GM18868 (cell line): ENCODE measurements around the gene NIPBL.

Experiments
- ATAC-seq: cut with Tn5 transposase; IDR thresholded peaks from one replicate; pipeline ENCODE4 v1.9.1; 2021; ENCODE audit warnings: mild to moderate bottlenecking, moderate library complexity; ENCODE audit not compliant: unreplicated experiment

NIPBL gene

DNA sequence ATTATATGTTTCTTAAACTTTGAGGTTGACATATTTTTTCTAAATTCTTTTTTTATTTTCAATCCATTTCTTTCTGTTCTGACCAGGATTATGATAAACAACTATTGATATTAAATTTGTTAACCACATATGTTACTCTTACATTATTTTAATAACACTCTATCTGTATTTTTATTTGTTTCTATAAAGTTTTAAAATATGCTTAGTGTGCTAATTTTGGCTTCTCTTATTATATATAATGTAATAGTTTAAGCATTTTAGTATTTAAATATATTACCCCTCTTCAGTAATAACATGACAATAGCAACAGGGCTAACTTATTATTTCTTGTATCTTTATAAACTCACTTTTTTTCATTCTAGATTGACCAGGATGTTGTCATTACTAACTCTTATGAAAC is 137.8 kb downstream of the NIPBL start:
- no peak for ATAC-seq

DNA sequence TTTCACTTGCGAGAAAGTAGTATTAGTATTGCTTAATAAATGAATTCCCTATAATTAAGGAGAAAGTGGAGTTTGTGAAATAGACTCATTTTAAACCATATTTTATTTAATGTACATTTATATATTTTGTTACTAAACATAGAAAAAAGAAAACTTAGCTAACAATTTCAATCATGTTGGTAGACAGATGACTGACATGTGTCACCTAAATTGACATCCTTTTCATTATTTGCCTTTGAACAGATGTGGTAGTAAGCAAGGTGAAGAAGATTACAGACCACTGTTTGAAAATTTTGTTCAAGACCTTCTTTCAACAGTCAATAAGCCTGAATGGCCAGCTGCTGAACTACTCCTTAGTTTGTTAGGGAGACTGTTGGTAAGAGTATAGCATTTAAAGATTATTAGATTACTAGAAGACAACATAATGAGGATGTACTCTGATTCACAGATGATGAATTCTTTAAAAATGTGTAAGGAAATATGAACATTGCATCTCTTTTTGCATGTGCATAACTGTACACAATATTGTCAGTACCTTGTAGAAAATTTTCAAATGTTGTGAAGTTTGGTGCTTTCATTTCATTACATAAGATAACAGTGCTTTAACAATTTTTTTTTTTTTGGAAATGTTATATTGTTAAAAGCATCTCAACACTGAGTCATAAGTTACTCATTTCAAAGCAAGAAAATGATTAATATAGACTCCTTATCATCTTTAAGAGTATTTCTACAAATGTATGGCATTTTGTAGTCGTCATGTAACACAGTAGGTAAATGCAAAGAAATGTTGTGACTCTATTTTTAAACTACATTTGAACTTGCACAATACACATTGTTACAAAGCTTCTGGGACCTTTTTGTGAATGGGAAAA is 139.5 kb downstream of the NIPBL start:
- ATAC-seq: no peak

DNA sequence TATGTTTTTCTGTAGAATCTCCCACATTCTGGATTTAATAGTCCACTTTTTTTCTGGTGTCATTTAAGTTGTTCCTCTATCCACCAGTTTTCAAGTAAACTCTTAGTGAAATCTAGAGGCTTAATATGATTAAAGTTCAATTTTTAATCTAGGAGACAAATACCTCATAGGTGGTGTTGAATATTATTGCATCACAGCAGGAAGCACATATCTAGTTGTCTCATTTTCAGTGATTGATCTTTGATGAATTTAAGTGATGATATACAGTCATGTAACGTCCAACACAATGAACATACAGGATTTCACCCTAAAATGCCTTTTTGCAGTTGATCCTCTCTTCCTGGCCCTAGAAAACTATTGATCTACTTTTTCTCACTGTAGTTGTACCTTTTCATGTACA is 152.3 kb downstream of the NIPBL start:
- ATAC-seq: no peak

DNA sequence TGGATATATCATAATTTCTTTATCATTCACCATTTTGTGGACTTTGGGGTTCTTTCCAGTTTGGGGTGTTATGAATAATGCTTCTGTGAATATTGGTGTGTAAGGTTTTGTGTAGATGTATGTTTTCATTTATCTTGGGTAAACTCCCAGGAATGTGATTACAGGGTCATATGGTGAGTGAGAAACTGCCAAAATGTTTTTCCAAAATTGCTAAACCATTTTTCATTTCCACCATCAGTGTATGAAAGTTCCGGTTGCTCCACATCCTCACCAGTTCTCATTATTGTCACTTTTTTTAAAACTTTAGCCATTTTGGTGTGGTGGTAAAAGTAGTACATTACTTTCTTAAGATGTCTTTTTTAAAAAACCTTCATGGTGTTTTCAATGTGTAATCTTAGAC is 152.9 kb downstream of the NIPBL start:
- ATAC-seq: no peak

DNA sequence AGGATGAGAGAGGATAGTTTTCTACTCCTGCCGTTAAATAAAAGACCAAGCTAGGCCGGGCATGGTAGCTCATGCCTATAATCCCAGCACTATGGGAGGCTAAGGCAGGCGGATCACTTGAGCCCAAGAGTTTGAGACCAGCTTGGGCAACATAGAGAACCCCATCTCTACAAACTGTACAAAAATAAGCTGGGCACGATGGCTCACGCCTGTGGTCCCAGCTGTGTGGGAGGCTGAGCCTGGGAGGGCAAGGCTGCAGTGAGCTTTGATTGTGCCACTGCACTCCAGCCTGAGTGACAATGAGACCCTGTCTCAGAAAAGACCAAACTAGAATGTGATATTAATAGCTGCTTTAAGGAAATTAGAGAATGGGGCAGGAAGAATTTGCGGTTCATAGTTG is 158.4 kb downstream of the NIPBL start:
- no peak for ATAC-seq

DNA sequence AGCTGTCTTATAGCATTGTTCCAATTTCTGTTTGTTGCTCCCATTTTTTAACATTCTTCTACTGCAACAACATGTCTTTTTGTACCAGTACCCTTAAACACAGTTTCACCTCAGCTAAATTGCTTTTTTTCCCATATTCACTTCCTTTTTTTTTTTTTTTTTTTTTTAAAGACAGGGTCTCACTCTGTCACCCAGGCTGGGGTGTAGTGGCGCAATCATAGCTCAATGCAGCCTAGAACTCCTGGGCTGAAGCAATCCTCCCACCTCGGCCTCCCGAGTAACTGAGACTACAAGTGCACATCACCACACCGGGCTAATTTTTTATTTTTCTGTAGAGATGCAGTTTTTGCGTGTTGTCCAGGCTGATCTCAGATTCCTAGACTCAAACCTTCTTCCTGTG is 161.3 kb downstream of the NIPBL start:
- ATAC-seq: no peak

DNA sequence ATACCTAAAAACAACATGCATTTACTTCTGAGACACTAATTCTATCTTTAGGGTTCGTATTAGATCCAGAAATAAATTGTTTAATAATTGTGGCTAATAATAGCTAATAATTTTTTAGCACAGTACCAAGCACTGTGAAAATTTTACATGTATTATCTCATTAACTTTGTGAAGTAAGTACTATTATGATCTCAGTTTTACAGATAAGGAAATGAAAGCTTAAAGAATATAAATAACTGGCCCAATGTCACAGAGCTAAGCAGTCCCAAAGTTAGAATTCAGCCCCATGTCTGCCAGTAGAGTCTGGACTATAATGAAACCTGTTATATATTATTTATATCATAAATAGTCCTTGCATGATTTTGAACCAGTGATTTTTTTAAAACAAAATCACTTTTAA is 163.3 kb downstream of the NIPBL start:
- ATAC-seq: no peak

DNA sequence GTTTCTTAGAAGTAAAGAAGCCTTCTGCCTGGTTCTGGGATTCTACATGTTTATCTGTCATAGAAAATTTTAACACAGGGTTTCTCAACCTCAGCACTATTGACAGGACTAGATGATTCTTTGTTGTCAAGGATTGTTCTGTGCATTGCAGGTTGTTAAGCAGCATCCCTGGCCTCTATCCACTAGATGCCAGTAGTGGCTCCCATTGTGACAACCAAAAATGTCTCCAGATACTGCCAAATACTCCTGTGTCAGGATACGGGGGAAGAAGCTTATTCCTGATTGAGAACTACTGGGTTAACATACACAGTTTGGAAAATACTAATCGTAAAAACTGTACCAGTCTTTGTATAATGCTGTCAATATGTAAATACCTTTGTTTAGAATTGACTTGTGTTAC is 167.1 kb downstream of the NIPBL start:
- no peak for ATAC-seq

DNA sequence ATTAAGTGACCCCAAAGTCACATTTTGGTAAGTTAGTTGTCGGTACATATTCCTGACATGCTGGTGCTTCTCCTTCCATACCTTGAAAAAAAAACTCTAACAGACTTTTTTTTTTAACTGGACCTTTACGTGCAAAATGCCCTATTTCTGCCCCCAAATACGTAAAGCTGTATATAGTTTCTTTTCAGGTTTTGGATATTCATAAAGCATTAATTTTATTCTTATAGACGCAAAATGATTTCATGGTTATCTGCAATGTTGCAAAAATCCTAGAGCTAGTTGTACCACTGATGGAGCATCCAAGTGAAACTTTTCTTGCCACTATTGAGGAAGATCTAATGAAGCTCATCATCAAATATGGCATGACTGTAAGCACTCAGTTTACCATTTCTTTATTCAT is 167.6 kb downstream of the NIPBL start:
- no peak for ATAC-seq

DNA sequence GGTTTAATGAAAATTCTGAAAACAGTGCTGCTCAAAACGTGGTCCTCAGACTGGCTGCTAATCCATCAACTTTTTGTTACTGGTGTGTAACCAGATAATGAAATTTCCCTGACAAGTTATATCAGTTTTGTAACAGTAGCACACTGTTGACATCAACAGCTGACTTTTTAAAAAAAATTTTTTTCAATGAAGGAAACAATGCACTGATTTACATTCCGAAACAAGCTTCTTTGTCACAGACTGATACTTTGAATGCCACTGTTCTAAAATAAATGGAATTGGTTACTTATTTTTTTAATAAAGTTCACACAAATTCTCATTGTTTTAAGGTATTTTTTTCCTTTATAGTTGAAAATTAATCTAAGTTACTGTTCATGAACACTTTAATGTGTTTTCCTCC is 169.1 kb downstream of the NIPBL start:
- no peak for ATAC-seq

DNA sequence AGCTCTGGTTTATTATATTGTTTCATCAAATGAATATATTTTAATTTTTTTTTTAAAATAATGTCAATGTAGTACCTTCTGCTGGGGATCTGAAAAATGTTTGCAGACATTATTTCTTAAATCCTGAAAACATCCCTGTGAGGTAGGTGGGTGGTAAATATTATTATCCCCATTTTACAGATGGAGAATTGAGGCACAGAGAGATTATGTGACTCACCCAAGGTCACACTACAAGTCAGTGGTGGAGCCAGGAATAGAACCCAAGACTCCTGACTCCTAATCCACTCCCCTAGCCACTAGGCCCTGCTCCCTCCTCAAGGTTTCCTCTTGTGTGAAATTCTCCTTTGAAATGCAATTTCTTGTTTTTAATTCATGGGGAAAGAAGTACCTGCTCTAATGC is 171.4 kb downstream of the NIPBL start:
- no peak for ATAC-seq

DNA sequence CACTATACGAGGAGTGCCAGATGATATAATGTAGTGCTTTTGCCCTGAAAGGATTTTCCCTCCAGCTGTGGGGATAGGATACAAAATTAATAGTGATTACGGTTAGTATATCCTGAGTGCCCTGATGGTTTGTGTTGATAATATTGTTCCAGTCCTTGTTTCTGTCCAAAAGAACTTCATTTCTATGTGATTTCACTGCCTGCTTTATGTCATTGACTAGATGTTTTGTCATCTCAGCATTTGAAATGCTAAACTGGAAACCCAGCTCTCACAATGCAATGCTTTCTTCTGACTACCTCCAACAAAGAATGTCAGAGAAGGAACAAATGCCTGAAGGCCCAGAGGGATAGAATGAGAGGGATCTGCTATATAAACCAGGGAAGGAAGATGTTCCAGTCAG is 177.8 kb downstream of the NIPBL start:
- no peak for ATAC-seq

DNA sequence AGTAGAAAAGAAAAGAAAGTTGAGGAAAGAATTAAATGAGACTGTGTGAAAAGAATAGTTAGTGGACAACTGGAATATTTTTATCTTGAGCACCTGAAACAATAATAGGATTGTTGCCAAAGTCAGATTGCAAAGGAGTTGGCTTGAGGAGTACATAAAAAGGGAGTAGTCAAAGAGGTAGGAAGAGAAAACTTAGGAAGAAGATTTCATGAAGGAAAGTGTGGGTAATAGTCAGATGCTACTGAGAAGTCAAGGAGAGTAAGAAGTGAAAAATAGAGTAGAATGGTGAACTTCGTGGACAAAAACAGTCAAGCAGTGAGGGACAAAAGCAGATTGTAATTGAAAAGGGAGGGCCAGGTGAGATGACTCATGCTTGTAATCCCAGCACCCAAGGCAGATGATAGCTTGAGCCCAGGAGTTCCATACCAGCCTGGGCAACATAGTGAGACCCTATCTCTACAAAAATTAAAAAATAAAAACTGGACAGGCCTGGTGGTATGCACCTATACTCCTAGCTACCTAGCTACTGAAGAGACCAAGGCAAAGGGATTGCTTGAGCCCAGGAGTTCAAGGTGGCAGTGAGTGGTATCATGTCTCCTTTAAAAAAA is 178.9 kb downstream of the NIPBL start:
- ATAC-seq: no peak

DNA sequence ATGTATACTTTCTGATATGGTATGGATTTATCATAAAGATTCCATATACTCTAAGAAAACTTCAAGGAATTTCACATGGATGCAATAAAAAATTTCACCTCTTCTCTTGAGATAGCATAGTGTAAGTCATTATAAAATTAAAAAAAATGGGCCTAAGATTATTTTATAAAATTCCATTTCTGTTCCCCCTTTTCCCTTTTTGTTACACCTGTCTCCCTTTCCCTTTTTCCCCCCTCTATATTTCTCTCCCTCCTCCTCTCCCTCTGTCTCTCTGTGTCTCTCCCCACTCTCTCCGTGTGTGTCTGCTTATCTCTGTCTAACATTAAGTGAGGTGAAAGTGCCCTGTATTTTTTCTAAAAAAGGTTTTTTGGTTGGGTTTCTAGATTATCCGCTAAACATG is 180.2 kb downstream of the NIPBL start:
- no peak for ATAC-seq

DNA sequence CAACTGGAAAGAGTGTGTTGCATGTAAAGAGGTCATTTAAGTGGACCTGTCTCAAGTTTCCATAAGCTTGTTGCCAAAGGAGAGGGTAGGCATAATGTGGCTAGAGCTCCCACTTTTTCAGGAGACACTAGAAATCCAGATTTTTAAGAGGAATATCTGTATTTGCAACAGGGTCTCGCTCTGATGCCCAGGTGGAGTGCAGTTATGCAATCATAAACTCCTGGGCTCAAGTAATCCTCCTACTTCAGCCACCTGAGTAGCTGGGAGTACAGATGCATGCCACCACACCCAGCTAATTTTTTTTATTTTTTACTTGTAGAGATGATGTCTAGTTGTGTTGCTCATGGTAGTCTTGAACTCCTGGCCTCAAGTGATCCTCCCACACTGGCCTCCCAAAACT is 183.5 kb downstream of the NIPBL start:
- ATAC-seq: no peak

DNA sequence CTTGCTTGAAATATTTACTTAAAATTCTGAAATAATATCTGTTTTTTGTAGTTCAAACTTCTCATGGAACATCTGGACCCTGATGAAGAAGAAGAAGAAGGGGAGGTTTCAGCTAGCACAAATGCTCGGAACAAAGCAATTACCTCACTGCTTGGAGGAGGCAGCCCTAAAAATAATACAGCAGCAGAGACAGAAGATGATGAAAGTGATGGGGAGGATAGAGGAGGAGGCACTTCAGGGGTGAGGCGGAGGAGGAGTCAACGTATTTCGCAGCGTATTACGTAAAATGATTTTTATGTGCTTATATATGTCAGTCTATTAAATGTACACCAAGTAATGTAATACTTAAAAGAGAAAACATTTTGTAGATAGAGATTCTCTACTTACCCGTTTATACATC is 187.2 kb downstream of the NIPBL start:
- no peak for ATAC-seq

DNA sequence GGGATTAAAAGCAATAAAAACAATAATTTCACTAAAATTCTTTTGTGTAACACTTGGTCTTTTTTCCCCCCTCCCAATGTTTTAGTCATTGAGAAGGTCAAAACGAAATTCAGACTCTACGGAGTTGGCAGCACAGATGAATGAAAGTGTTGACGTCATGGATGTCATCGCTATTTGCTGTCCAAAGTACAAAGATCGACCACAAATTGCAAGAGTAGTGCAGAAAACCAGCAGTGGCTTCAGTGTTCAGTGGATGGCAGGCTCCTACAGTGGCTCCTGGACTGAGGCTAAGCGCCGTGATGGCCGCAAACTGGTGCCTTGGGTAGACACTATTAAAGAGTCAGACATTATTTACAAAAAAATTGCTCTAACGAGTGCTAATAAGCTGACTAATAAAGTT is 187.9 kb downstream of the NIPBL start:
- no peak for ATAC-seq

DNA sequence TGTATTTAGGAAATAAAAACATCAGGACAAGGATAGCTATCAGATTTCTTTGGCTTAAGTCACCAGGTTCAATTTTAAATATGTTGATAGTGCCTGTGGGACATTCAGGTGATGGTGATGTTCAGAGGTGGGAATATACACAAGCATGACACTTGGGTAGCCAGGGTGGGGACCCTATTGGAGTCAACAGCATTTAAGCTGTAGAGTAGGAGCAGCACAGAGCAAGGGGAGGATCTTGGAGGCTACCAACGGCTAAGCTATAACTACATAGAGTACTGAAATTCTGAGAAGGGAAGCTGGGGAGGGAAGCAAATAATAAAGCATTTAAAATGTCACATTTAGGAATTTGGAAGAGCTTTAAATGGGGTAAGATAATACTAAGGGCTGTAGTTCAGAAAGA is 194.9 kb downstream of the NIPBL start:
- ATAC-seq: no peak

DNA sequence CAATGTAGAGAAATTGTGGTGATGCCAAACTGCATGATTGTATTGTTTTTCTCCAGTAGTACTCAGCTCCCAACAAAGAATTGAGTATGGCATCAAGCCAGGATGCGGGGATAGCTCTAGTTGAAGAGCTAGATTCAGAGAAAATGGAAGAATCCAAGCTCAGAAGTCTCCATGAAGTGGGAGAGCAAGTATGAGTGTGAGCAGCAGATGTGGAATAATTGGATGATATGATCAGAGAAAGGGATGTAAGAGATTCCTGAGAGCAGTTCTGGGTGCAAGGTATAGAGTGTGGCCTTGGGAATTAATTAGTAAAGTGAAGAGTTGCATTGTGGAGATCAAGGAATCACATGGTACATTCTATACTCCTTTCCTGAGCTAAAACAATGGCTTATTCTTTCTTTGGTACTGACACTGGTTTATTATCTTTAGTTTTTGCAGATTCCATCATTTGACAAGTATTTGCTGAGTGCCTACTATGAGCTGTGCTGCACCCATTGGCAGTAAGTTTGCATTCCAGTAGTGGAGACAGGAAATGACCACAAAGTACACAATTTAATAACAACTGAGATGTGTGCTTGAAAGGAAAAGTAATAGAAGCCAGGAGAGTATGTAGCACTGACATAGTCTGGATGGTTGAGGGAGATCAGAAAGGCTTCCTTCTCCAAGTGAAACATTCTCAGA is 195.5 kb downstream of the NIPBL start:
- no peak for ATAC-seq

DNA sequence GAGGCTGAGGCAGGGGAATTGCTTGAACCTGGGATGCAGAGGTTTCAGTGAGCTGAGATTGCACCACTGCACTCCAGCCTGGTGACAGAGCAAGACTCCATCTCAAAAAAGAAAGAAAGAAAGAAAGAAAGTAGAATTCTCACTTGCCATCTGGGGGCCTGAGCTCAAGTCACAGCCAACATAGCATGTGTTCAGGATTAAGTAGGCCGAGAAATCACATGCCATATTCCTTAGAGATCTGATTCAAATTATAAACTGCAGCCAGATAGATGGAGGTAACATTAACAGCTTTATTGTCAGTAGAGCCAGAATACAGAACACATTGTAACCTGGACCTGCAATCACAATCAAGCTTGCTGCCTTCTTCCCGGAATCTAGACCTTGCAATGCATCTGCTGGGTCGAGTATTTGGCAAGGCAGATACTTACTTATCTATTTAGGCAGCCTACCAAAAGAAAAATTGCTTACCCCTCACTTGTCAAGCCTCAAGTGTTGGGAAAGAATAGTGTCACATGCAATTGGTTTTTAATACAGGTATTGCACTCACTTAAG is 198.9 kb downstream of the NIPBL start:
- no peak for ATAC-seq

DNA sequence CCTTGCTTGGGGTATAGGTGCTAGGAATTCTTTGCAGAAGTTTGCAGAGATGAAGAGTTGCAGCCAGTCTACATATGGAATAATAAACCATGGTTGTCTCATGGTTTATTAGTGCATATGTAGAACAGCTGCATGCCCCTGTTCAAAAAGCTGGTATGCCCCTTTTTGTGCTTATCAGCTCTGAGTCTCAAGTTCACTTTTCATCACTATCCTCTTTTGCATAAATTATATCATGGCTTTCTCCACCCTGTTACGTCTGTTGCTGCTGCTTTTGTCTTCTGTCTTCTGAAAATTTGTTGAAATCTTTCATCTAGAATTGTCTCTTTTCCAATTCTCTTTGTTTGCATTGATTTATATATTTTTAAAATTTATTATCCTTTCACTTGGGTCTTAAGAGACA is 200.6 kb downstream of the NIPBL start:
- ATAC-seq: no peak

DNA sequence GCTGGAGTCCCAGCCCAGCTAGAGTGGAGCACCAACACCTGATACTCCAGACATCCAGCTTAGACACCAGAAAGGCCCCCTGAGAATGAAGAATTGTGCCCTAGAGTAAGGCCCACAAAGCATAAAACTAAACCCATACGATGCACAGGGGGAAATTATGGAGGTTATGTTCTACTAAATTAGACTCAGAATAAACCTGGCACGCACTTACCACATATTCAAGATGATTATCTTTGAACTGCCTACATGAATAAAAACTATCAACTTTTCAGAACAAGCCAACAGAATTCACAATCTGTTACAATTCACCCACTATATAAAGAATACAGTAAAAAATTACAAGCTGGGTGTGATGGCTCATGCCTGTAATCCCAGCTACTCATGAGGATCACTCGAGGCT is 204.1 kb downstream of the NIPBL start:
- ATAC-seq: no peak
